Upper lobe of left lung (tissue), 4 donors: ENCODE data around the gene GPATCH8.
"Not testable (repeated sequence)": the region's sequence is repeated elsewhere in the genome, so short reads cannot be mapped to it uniquely, and the experiment has no call there.

Experiments used
- POLR2A ChIP-seq, 4 donors: fragments of 450-650 bp; IDR thresholded peaks; one replicate each; pipeline ENCODE4 v1.5.1; 2016 to 2017; ENCODE audit warnings: antibody characterized with exemption in 4 of 4, mild to moderate bottlenecking in 2 of 4
- POLR2AphosphoS5 ChIP-seq, 2 donors: sonication (generic); formaldehyde crosslinking; IDR thresholded peaks; one replicate each; pipeline ENCODE4 v1.5.1; 2017; ENCODE audit warnings: antibody characterized with exemption in 2 of 2
- TF ChIP-seq, protein P1 (sequence below), 6 experiments: fragments of 450-650 bp in 4 of 6; fragments of 200-600 bp in 2 of 6; sonication (generic) in 2 of 6; IDR thresholded peaks; one replicate each; pipeline ENCODE4 v1.5.1; 2016 to 2019; ENCODE audit warnings: antibody characterized with exemption in 6 of 6

- not testable (repeated sequence) for TF ChIP-seq POLR2AphosphoS5, POLR2A (IDR thresholded peaks at IDR 0.05)
- TF ChIP-seq, protein P1, sequence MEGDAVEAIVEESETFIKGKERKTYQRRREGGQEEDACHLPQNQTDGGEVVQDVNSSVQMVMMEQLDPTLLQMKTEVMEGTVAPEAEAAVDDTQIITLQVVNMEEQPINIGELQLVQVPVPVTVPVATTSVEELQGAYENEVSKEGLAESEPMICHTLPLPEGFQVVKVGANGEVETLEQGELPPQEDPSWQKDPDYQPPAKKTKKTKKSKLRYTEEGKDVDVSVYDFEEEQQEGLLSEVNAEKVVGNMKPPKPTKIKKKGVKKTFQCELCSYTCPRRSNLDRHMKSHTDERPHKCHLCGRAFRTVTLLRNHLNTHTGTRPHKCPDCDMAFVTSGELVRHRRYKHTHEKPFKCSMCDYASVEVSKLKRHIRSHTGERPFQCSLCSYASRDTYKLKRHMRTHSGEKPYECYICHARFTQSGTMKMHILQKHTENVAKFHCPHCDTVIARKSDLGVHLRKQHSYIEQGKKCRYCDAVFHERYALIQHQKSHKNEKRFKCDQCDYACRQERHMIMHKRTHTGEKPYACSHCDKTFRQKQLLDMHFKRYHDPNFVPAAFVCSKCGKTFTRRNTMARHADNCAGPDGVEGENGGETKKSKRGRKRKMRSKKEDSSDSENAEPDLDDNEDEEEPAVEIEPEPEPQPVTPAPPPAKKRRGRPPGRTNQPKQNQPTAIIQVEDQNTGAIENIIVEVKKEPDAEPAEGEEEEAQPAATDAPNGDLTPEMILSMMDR (IDR thresholded peaks at IDR 0.05) = not testable (repeated sequence)
Measured at GRCh38 chr17:44511241-44512134, 8.3 kb upstream of the GPATCH8 start.
